IgD-negative memory B cell (primary cell): ENCODE results near the gene HSPA8. TPM values are rescaled to one million over a fixed set of nuclear protein-coding genes. Genes with fewer than 3 reads are reported as not detected.
A peak's percentile ranks its signal among the peaks of the same experiment; 100 is the strongest.
"Not testable (repeated sequence)": the region's sequence is repeated elsewhere in the genome, so short reads cannot be mapped to it uniquely, and the experiment has no call there.

Experiments used
- H3K27ac Mint-ChIP-seq, 3 donors: one replicate each; pipeline ENCODE4 v1.8.0; 2020 to 2022; ENCODE audit warnings: mild to moderate bottlenecking in 3 of 3, mixed read lengths in 3 of 3, moderate library complexity in 1 of 3
- H3K27me3 Mint-ChIP-seq: one replicate; pipeline ENCODE4 v1.8.0; 2021; ENCODE audit warnings: mixed read lengths
- H3K36me3 Mint-ChIP-seq: one replicate; pipeline ENCODE4 v1.8.0; 2020; ENCODE audit warnings: mild to moderate bottlenecking, mixed read lengths
- H3K4me1 Mint-ChIP-seq, 3 donors: one replicate each; pipeline ENCODE4 v1.8.0; 2020 to 2022; ENCODE audit warnings: mixed read lengths in 3 of 3, mild to moderate bottlenecking in 1 of 3
- H3K4me3 Mint-ChIP-seq, 4 donors: one replicate each; pipeline ENCODE4 v1.8.0; 2020 to 2022; ENCODE audit warnings: mild to moderate bottlenecking in 4 of 4, mixed read lengths in 4 of 4, moderate library complexity in 3 of 4
- H3K9me3 Mint-ChIP-seq, 3 donors: one replicate each; pipeline ENCODE4 v1.8.0; 2020 to 2021; ENCODE audit warnings: mixed read lengths in 3 of 3, mild to moderate bottlenecking in 1 of 3
- polyA plus RNA-seq: library from polyadenylated mRNA; unstranded; fragments of 300-500 nt; fragmentation: Illumina TruSeq; gene quantifications from one replicate; pipeline ENCODE4 v1.2.3, GENCODE V29; 2021

The HSPA8 gene
- polyA plus RNA-seq, result 1,082 TPM

DNA sequence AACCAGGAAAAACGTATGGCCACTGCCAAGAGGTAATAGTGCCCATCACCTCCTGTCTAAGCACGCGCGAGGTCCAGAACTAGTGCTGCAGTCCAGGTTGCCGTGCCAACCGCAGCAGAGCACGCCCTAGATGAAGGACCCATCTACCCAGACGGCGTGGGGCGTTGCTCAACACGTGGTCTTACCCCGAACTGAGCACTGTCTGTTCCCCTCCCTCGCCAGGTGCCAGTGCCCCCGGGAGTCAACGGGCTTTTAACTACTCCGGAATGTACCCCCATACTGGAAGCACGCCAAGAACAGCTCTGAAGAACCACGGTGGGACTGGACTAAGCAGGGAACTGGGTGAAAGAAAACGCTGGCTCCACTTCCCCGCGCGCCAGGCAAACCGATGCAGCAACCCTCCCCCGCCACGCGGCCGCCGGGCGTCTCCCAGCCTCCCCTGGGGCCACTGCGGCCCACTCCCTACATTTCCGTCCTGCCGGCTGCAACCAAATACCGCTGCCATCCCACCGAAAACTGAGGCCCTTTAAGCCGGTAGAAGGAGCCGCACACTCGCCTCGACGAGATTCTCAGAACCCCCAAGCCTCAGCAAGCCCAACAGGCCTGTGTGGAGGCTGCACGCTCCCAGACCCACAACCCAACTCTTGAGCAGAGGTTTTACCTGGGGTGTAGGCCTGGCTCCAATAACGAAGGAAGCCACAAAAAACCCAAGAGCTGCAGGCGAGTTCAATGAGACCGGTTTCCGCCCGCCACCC, at the start of gene HSPA8:
HSPA8 (minus strand) TSS at position 734 of the 755 bp plus-strand sequence. CDS start 812 bp downstream, outside the sequence.
- peaks cover 53 to 65% (median 59%) of the 10 kb centered on the region in 3 donors for H3K4me1 Mint-ChIP-seq
- H3K27ac Mint-ChIP-seq, result peak within 1 kb of the TSS; percentile 95 to 100 (median 100)
- H3K9me3 Mint-ChIP-seq, result no peaks in the 10 kb centered on the region
- H3K36me3 Mint-ChIP-seq, result peaks cover 30% of the 10 kb centered on the region
- H3K27me3 Mint-ChIP-seq, result peaks cover 2% of the 10 kb centered on the region
- H3K4me3 Mint-ChIP-seq, result peak within 1 kb of the TSS; percentile 97 to 100 (median 98)

DNA sequence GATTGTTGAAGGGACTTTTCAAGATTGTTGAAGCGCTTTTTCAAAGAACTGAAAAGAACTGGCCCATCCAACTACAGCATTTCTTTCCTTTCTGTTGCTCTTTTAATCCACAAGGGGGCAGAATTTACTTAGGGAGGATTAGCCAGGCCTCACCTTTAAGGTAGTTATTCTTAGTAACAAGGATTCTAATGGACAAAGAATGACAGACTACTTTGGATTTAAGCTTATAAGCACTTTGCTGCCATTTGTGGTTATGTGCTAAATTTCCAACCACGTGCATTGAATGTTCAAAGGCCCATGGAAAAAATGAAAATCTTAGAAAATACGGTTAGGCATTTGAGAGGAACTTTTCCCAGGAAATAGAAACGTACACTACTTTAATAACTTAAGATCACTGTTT, 49.5 kb upstream of the HSPA8 start:
- no peaks in the 10 kb centered on the region for H3K36me3 Mint-ChIP-seq
- peaks cover 2 to 4% (median 2%) of the 10 kb centered on the region in 3 donors for H3K9me3 Mint-ChIP-seq
- H3K4me1 Mint-ChIP-seq, result peaks cover 0 to 2% (median 0%) of the 10 kb centered on the region in 3 donors
- peaks cover 10% of the 10 kb centered on the region for H3K27me3 Mint-ChIP-seq
- no peak overlapping the region for H3K27ac Mint-ChIP-seq
- no peak overlapping the region for H3K4me3 Mint-ChIP-seq

DNA sequence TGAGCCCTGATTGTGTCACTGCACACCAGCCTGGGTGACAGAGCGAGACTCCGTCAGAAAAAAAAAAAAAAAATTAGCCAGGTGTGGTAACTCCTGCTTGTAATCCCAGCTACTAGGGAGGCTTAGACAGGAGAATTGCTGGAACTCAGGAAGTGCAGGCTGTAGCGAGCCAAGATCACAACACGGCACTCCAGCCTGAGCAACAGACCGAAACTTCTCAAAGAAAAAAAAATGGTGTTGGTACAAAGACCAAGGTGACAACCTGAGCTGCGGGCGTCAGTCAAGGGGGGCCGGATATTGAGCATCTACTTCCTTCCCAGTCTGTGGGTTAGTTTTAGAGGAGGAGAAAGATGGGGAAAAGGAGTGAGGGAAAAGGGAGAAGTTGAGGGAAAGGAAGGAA, 48.5 kb upstream of the HSPA8 start:
- peaks cover 0 to 2% (median 0%) of the 10 kb centered on the region in 3 donors for H3K4me1 Mint-ChIP-seq
- peak overlapping the region in 1 of 4 donors; percentile 23 for H3K4me3 Mint-ChIP-seq
- no peak overlapping the region for H3K27ac Mint-ChIP-seq
- H3K27me3 Mint-ChIP-seq, result peaks cover 10% of the 10 kb centered on the region
- no peaks in the 10 kb centered on the region for H3K9me3 Mint-ChIP-seq
- H3K36me3 Mint-ChIP-seq, result no peaks in the 10 kb centered on the region

DNA sequence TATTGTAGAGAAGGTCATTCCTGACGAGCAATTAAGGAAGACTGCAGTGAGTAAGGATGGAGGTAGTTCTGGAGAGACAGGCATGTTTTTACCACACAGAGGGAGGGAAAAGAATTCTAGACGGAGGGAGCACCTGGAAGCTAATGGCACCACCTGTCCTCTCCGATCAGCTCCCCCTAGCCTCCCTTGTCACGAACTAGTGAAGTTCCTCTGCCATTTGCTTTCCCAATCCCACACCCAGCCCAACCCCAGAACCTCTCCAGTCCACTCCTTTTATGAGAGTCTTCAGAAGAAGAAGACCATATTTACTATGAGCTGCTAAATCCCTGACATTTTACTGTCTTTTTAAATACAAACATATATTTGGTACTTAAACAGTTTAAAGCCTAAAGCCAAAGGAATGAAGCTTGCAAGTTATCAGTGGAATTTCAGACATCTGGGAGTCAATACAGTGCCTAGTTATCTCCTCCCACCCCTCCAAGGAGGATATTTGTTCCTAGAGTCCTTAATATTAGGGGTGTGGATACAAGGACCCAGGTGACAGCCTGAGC, 46.1 kb upstream of the HSPA8 start:
- no peaks in the 10 kb centered on the region for H3K36me3 Mint-ChIP-seq

DNA sequence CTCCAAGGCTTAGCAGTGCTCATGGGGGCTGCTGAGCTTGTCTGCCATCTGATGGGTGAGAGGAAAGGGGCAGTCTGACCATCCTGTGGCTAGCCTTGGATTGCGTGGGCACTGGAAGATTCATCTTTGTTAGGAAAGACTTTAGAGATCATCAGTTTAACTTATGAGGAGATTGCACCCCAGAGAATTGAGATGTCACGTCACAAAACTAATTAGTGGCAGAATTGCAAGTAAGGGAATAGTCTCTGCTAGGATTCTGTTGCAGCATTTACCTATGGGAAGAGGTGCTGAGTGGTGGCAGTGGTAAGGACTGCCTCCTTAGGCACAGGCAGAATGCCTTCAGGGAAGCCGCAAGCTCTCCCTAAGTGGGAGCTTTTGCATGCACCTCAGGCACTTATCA, 42.8 kb upstream of the HSPA8 start:
- peaks cover 8% of the 10 kb centered on the region for H3K27me3 Mint-ChIP-seq
- H3K36me3 Mint-ChIP-seq, result no peaks in the 10 kb centered on the region
- no peak overlapping the region for H3K4me3 Mint-ChIP-seq
- H3K27ac Mint-ChIP-seq, result no peak overlapping the region
- peaks cover 4 to 6% (median 5%) of the 10 kb centered on the region in 3 donors for H3K4me1 Mint-ChIP-seq
- no peaks in the 10 kb centered on the region for H3K9me3 Mint-ChIP-seq

More for the DNA sequence above, 46.1 kb upstream of the HSPA8 start:
- H3K4me1 Mint-ChIP-seq, result peaks cover 4 to 6% (median 5%) of the 10 kb centered on the region in 3 donors
- H3K27ac Mint-ChIP-seq, result no peak overlapping the region
- H3K9me3 Mint-ChIP-seq, result no peaks in the 10 kb centered on the region
- H3K4me3 Mint-ChIP-seq, result no peak overlapping the region
- peaks cover 3% of the 10 kb centered on the region for H3K27me3 Mint-ChIP-seq

DNA sequence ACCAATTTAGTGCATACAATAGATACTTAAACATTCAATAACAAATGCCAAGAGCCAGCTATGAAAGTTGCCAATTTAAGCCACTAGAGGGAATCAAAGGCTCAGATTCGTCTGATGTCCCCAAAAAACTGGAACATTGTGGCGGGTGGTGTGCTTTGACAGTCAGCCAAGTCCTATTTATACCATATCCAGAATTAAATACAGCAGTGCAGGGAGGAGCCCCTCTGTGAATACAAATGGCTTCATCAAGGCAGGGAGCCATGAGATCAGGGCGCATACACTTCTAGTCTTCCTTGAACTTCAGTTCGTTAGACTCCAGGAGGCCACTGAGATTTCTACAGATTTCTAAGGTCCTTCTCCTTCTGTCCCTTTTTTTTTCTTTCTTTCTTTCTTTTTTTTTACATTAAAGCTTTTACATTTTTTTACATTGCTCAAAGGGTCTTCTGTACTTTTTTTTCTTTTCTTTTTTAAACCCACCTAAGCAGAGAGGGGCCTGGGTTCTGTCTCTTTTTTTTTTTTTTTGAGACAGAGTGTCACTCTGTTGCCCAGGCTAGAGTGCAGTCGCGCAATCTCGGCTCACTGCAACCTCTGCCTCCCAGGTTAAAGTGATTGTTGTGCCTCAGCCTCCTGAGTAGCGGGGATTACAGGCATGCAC, 41.5 kb upstream of the HSPA8 start:
- H3K4me1 Mint-ChIP-seq, result peaks cover 6 to 10% (median 6%) of the 10 kb centered on the region in 3 donors
- H3K27me3 Mint-ChIP-seq, result peaks cover 6% of the 10 kb centered on the region
- H3K4me3 Mint-ChIP-seq, result peak overlapping the region in 1 of 4 donors; percentile 13
- H3K27ac Mint-ChIP-seq, result peak overlapping the region in 1 of 3 donors; percentile 23
- no peaks in the 10 kb centered on the region for H3K36me3 Mint-ChIP-seq
- H3K9me3 Mint-ChIP-seq, result no peaks in the 10 kb centered on the region

DNA sequence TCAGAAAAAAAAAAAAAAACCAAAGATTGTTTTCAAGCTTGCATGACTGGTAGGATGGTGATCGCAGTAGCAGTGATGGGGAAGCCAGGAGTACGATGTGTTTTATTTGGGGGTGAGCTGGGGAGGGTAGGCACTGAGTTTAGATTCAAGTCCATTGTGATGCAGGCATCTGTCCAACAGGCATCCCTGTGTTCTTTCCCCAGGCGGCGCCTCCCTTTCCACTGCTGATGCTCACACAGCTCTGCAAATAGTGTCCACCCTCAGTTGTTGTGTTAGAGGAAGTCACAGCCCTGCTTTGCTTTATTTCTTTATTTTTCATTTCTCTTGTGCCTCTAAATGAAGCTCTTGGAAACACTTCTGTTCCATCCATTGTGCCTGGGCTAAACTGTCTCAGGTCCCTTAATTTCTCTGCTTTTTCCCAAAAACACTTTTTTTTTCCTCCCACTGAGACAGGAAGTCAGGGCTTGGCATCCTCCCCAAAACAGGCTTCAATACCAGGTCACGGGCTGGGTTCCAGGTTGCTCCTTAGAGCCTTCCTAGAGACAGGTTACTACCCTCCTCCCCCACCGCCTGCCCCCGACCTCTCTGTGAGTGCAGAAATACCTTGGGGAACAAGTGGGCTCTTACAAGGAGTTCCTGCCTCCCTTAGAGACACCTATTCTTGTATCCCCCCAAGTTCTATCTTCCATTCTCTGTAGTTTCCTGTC, 38.6 kb upstream of the HSPA8 start:
- Mint-ChIP-seq H3K4me3 (peak overlapping the region in 1 of 4 donors; percentile 55), H3K9me3 (no peaks in the 10 kb centered on the region), H3K36me3 (no peaks in the 10 kb centered on the region), H3K4me1 (peaks cover 6 to 10% (median 6%) of the 10 kb centered on the region in 3 donors), H3K27me3 (peaks cover 6% of the 10 kb centered on the region), H3K27ac (peak overlapping the region in 1 of 3 donors; percentile 23)

DNA sequence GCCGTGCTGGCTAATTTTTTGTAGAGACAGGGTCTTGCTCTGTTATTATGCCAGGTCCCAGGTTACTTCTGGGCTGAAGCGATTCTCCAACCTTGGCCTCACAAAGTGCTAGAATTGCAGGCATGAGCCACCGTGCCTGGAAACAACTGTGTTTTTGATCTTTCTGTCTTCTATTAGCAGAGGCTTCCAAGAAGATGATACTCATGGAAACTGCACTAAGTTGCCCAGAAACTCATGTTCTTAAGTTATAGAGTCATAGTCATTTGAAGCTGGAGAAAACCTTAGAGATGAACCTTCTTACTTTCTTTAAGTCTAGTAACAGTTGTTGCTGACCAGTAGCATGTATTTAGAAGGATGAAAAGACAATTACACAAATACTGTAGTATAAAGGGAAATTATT, 37.1 kb upstream of the HSPA8 start:
- peaks cover 6 to 10% (median 6%) of the 10 kb centered on the region in 3 donors for H3K4me1 Mint-ChIP-seq
- H3K27me3 Mint-ChIP-seq, result peaks cover 6% of the 10 kb centered on the region
- no peak overlapping the region for H3K4me3 Mint-ChIP-seq
- no peak overlapping the region for H3K27ac Mint-ChIP-seq
- no peaks in the 10 kb centered on the region for H3K36me3 Mint-ChIP-seq
- H3K9me3 Mint-ChIP-seq, result no peaks in the 10 kb centered on the region

DNA sequence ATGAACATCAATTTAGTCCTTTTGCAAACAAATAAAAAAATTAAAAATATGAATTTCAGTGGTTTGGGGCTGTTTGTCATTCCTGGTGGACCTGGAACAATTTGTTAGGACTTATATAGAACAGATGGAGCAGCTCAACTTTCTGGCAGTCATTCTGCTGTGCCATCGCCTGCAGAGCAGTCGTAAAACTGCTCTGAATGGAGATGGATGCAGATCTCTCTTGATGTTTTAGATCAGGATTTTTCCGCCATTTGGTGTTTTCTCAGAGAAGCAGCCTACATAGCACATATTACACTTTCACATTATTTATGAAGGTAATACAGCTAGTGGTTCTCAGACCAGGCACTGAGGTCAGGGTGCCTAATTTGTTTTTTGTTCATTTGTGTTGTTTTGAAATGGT, 31.8 kb upstream of the HSPA8 start:
- Mint-ChIP-seq H3K9me3 (no peaks in the 10 kb centered on the region), H3K27me3 (no peaks in the 10 kb centered on the region), H3K4me3 (peak overlapping the region in 1 of 4 donors; percentile 37), H3K27ac (no peak overlapping the region), H3K36me3 (no peaks in the 10 kb centered on the region), H3K4me1 (no peaks in the 10 kb centered on the region)

DNA sequence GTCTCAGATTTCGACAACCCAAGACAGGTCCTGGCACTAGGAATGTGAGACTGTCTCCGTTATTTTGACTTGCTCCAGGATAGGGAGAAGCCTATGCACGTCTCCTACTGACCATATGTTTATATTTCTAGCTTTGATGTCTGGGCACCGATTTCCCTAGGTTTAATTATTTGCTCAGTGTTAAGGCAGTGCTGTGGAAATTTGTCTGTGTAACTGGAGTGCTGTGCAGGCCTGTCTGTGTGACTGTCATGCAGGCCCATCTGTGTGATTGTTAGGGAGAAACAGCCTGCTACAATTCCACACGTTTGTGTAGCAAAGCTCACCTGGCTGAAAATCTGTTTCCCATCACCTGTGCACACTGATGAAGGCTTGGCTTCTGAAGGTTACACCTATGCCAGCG, 29.6 kb upstream of the HSPA8 start:
- Mint-ChIP-seq H3K36me3 (no peaks in the 10 kb centered on the region), H3K27ac (no peak overlapping the region), H3K27me3 (no peaks in the 10 kb centered on the region), H3K4me3 (no peak overlapping the region), H3K9me3 (no peaks in the 10 kb centered on the region), H3K4me1 (peaks cover 0 to 5% (median under 1%) of the 10 kb centered on the region in 3 donors)

DNA sequence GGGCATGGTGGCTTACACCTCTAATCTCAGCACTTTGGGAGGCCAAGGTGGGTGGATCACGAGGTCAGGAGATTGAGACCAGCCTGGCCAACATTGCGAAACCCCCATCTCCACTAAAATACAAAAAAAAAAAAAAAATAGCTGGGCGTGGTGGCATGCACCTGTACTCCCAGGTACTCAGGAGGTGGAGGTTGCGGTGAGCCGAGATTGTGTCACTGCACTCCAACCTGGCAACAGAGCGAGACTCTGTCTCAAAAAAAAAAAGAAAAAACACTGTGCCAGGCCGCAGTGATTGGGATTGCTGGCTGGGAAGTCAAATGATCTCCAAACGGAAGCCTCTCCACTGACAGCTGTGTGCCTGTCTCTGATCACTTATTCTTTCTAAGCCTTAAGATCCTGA, 28.2 kb upstream of the HSPA8 start:
- H3K4me1 Mint-ChIP-seq, H3K36me3 Mint-ChIP-seq, H3K27ac Mint-ChIP-seq, H3K4me3 Mint-ChIP-seq, H3K9me3 Mint-ChIP-seq, H3K27me3 Mint-ChIP-seq: not testable (repeated sequence)

DNA sequence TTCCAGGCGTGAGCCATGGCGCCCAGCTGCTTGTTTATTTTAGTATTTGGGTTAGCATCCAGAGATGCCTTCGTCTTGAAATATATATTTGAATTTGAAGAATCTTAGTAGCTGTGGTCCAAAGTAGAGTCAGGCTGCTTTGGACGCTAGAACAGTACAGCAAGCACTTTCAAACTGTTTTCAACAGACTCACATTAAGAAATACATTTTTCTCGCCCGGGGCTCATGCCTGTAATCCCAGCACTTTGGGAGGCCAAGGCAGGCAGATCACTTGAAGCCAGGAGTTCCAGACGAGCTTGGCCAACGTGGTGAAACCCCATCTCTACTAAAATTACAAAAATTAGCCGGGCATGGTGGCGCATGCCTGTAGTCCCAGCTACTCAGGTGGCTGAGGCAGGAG, 27.0 kb upstream of the HSPA8 start:
- H3K9me3 Mint-ChIP-seq, H3K27ac Mint-ChIP-seq, H3K4me3 Mint-ChIP-seq, H3K36me3 Mint-ChIP-seq, H3K4me1 Mint-ChIP-seq, H3K27me3 Mint-ChIP-seq: not testable (repeated sequence)

DNA sequence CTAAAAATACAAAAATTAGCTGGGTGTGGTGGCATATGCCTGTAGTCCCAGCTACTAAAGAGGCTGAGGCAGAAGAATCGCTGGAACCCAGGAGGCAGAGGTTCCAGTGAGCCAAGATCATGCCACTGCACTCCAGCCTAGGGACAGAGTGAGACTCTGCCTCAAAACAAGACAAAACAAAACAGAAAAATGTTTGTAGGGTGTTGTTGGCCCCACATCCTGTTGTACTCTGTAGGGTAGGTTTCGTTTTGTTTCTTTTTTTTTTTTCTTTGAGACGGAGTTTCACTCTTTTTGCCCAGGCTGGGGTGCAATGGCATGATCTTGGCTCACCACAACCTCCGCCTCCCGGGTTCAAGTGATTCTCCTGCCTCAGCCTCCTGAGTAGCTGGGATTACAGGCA, 25.7 kb upstream of the HSPA8 start:
- H3K27me3 Mint-ChIP-seq, H3K36me3 Mint-ChIP-seq, H3K9me3 Mint-ChIP-seq, H3K4me1 Mint-ChIP-seq: not testable (repeated sequence)
- H3K4me3 Mint-ChIP-seq, result peak overlapping the region in 2 of 4 donors; percentile 35 to 73
- H3K27ac Mint-ChIP-seq, result peak overlapping the region in 1 of 3 donors; percentile 81

DNA sequence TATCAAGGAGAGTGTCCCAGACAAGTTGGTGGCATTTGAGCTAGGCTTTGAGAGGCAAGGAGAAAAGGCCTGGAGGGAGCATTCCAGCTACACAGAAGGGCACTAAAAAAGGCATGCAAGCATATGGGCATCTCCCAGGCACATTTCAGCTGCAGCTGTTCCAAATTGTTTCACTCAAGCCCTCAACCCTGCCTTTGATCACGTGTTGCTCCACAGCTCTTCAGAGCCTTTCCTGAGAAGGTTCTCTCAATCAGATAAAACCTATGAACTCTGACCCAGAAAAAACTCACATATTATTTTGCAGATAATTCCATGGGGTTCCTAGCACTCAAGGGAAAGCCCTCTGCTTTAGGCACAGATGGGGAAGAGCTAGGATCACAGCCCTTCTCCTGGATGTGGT, 24.4 kb upstream of the HSPA8 start:
- peaks cover 0 to 5% (median 3%) of the 10 kb centered on the region in 3 donors for H3K9me3 Mint-ChIP-seq
- H3K27ac Mint-ChIP-seq, result peak overlapping the region in 1 of 3 donors; percentile 40
- H3K27me3 Mint-ChIP-seq, result no peaks in the 10 kb centered on the region
- H3K4me3 Mint-ChIP-seq, result no peak overlapping the region
- H3K36me3 Mint-ChIP-seq, result peaks cover 6% of the 10 kb centered on the region
- H3K4me1 Mint-ChIP-seq, result peaks cover 0 to 7% (median 5%) of the 10 kb centered on the region in 3 donors

DNA sequence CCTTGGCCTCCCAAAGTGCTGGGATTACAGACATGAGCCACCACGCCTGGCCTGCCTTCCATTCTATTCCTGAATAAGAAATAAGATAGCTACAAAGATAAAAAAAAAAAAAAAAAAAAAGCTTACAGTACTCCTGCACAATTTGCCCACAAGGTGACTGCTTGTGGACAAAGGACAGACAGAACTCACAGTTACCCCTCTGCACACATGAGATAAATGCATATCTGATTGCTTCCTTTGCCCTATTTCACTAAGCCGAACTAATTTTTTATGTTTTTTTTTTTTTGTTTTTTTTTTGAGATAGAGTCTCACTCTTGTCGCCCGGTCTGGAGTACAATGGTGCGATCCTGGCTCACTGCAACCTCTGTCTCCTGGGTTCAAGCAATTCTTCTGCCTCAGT, 23.6 kb upstream of the HSPA8 start:
- Mint-ChIP-seq H3K27me3 (no peaks in the 10 kb centered on the region), H3K27ac (no peak overlapping the region), H3K36me3 (peaks cover 6% of the 10 kb centered on the region), H3K4me3 (no peak overlapping the region), H3K9me3 (peaks cover 0 to 5% (median 3%) of the 10 kb centered on the region in 3 donors), H3K4me1 (peaks cover 0 to 7% (median 5%) of the 10 kb centered on the region in 3 donors)
